ENCODE data around the gene PDE4D.
"Not testable (repeated sequence)": the region's sequence is repeated elsewhere in the genome, so short reads cannot be mapped to it uniquely, and the experiment has no call there.

Gene PDE4D

DNA sequence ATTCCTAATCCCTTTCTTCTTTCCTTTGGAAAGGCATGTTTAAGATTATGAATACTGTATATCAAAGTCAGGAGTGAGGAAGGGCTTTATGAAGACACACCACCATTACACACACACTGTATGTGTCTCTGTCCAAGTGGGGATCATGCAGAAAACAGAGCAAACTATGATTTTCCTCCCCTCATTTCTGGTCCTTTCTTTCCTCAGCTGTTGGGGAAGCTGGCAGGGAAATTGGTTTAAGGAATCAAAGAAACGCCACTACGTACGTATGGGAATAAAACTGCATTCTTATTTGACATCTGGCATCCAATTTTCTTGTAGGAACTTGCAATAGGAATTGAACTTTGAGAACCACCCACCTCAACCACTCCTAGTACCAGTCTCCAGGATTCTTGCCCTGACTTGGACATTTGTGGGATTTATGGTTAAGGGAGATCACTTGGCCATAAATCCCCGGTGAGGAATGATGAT, 125.8 kb downstream of the PDE4D start:
- no peak for DNase-seq

GRCh38 chr5:59767211-59767605, 126.3 kb downstream of the PDE4D start:
- DNase-seq, result no peak

DNA sequence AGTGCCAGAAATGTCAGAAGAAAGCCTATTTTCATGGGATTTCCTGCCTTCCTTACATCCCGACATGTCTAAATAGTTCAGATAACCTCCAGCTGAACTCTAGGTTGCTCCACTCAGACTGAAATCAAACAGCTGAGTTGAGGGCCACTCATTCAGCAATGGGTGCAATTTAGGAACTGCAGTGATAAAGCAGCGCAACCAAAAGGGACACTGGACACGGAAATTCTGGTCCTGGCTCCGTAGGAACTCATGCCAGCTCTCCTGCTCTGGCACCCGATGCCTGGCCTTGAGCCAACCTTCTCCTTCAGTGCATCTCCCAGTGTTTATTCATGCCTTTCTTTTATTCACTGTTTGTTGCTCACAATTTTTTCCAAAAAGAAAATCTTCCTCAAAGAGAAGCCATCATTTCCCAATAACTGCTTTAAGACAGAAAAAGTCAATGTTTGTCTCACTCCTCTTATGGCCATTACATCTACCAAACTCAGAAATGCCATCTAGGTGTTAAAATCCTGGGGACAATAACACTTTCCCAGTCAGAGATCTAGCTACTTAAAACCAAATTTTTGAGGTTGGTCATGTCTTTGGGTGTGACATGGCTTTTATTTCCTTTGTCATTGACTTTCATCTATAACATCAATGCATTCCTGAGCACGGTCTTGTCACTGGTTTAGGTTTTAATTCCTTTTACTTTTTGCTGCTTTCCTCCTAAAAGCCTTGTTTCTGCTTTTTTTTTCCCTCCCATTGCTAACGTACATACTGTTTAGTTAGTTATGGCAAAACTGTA, 126.9 kb downstream of the PDE4D start:
- no peak for DNase-seq

- DNase-seq, result no peak
These were observed 128.1 kb downstream of the PDE4D start for GRCh38 chr5:59765446-59765845.

DNA sequence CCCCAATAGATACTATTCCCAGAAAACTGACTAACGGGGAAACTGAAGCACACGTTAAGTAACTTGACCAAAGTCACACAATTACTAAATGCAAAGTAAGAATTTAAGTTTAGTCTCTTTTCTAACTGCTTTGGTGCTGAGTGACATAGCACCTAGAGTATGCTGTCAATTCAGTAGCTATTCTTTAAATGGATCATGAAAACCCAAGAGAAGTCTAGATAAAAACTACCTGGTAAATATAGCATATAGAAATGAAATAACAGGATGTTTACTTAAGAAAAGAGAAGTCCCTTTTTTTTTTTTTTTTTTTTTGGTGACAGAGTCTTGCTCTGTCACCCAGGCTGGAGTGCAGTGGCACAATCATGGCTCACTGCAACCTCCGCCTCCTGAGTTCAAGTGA, 129.2 kb downstream of the PDE4D start:
- no peak for DNase-seq

GRCh38 chr5:59763541-59763940, 130.0 kb downstream of the PDE4D start:
- DNase-seq, result peak; percentile 2

GRCh38 chr5:59762232-59762631, 131.3 kb downstream of the PDE4D start:
- not testable (repeated sequence) for DNase-seq

GRCh38 chr5:59760785-59761348, 132.7 kb downstream of the PDE4D start:
- peak; percentile 73 for DNase-seq

GRCh38 chr5:59759600-59760351, 133.8 kb downstream of the PDE4D start:
- peak; percentile 33 for DNase-seq

- DNase-seq, result no peak
These were observed 135.0 kb downstream of the PDE4D start for GRCh38 chr5:59758566-59758965.

- DNase-seq, result peak; percentile 9
These were observed 136.1 kb downstream of the PDE4D start for GRCh38 chr5:59757442-59757841.

- DNase-seq, result peak; percentile 26
These were observed 137.0 kb downstream of the PDE4D start for GRCh38 chr5:59756373-59757035.

GRCh38 chr5:59755476-59755875, 138.1 kb downstream of the PDE4D start:
- no peak for DNase-seq

- DNase-seq, result no peak
These were observed 139.9 kb downstream of the PDE4D start for GRCh38 chr5:59753599-59753998.

DNA sequence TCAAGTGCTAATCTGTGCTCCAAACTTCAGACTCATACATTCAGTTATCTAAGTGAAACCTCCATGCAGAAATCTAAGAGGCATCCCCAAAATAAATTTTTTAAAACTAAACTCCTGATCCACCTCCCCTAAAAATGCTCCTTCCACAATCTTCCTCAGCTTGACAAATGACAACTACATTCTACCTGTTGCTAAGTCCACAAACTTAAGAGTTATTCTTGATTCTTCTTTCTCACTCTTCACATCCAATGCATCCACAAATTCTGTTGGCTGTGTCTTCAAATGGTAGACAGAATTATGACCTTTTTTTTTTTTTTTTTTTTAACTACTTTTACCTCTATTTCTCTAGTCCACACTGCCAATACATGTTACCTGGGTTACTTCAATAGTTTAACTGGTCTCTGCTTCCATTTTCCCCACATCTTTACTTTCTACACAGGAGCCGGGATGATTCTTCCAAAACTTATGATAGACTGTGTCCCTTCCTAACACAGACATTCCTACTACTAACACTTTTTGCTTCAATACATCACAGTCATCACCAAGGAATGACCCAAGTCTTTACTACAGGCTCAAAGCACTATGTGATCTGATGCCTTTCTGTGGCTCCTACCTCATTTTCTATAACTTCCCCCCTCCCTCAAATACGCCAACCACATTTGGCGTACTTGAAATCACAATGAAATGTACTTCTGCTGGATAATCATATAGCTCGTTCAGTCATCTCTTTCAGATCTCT, 143.6 kb downstream of the PDE4D start:
- peak; percentile 72 for DNase-seq

DNA sequence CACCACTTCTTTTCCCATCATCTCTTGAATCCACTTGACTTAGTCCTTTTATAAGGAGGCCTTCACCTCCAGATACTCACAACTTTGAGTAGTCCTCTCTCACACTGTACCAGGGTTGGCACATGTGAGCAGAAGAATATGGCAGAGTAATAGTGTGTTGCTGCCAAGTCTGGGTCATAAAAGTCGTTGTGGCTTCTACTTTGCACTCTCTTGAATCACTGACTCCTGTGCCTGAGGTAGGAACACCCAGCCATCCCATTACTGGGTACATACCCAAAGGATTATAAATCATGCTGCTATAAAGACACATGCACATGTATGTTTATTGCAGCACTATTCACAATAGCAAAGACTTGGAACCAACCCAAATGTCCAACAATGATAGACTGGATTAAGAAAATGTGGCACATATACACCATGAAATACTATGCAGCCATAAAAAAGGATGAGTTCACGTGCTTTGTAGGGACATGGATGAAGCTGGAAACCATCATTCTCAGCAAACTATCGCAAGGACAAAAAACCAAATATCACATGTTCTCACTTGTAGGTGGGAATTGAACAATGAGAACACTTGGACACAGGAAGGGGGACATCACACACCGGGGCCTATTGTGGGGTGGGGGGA, 145.4 kb downstream of the PDE4D start:
- DNase-seq, result not testable (repeated sequence)

DNA sequence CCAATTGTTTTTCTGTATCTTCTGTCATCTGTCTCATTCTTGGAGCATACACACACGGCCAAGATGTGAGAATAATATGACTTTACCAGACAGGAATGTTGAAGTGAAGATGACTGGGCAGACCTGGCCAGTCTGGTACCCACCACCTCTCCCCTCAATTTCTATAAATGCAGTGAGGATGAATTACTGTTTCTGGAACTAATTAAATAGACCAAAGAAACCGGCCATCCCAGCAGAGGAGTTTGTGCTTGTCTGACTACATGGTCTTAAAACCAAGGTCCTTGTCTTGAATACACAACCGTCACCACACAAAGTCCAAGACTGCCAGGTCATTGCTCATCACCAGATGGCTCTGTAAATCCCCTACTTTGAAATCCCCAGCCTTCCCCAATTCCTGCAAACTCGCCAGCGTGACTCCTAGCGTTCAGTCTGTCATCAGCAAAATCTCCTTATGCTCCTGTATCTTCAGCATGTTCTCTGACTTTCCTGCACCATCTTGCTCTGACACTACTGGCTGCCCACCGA, 147.2 kb downstream of the PDE4D start:
- peak; percentile 72 for DNase-seq

- peak; percentile 39 for DNase-seq
These were observed 148.1 kb downstream of the PDE4D start for GRCh38 chr5:59745415-59745863.

DNA sequence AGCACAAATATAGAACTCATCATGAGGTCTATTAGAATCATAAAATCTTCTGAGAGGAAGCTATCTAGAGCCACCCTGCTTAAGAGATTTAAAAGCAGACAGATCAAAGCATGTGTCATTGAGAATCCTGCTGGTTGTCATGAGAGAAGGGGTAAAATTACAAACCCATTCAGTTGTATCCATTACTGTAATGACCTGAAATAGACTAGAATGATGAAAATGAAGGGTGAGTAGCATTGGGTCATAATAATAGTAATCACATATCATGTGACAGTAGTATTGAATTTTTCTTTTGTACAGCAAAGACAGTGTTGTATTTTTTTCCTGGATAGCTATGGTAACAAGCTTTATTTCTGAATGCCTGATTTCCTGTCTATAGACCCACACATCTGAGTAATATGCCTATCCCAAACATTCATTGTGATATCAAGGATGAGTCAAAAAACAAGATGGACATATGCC, 149.0 kb downstream of the PDE4D start:
- peak; percentile 75 for DNase-seq

DNA sequence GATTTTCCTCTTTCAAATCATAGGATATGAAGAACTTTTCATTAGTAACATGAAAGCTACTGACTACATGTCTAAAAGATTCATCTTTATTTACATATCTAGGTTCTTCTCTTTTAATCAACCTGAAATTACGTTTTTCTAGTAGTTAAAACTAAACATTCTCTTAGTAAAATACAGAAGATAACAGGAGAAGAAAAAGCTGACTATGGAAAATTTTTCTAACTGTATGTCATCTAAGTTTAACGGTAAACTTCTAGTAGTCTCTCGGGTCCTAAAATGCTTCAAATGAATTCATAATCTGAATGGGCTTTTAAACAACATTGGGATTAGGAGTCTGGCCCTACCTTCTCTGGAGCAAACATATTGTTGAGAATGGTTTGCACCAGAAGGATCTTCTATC, 151.9 kb downstream of the PDE4D start:
- DNase-seq, result no peak

DNA sequence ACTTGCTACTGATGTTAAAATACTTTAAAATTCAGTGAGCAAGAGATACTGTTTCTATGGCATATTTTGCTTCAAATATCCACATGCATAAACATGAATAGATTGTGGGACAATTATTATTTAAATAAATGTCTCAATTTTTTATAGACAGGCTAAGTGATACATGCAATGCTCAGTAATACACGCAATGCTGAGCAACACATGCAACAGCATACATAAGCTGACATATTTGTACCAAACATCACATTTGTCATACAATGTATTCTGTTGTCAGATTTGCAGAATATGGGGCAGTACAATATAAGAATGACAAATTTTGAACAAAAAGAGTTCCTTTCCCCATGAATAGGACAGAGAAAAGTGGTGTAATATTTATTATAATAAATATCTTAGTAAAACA, 155.5 kb downstream of the PDE4D start:
- DNase-seq, result no peak
